Smooth muscle cell (in vitro differentiated cells): ENCODE results near the gene AQP11. TPM values are rescaled to one million over a fixed set of nuclear protein-coding genes. Genes with fewer than 3 reads are reported as not detected.
"Not testable (repeated sequence)": the region's sequence is repeated elsewhere in the genome, so short reads cannot be mapped to it uniquely, and the experiment has no call there.

ENCODE experiments used
- DNase-seq: peaks from one replicate; lab custom pipeline; 2025; ENCODE audit not compliant: unreplicated experiment; lab: John Stamatoyannopoulos, UW
- H2AFZ ChIP-seq: fragments of 200-600 bp; sonication (generic); 2 replicates; pipeline ENCODE4 v1.6.0; 2016; ENCODE audit warnings: antibody characterized with exemption, low read depth, mild to moderate bottlenecking
- H3F3A ChIP-seq: fragments of 200-600 bp; sonication (generic); 2 replicates; pipeline ENCODE4 v1.6.0; 2017; ENCODE audit warnings: antibody characterized with exemption, low read depth
- H3K27ac ChIP-seq: fragments of 200-600 bp; sonication (generic); 2 replicates; pipeline ENCODE4 v1.5.1; 2016; ENCODE audit warnings: low read depth, mild to moderate bottlenecking
- H3K27me3 ChIP-seq: fragments of 200-600 bp; sonication (generic); 2 replicates; pipeline ENCODE4 v1.6.1; 2016; ENCODE audit warnings: low read depth, mild to moderate bottlenecking
- H3K36me3 ChIP-seq: fragments of 200-600 bp; sonication (generic); 2 replicates; pipeline ENCODE4 v1.5.1; 2016; ENCODE audit warnings: low read depth
- H3K4me1 ChIP-seq: fragments of 200-600 bp; sonication (generic); 2 replicates; pipeline ENCODE4 v1.5.1; 2016; ENCODE audit warnings: low read depth
- H3K4me2 ChIP-seq: fragments of 200-600 bp; sonication (generic); 2 replicates; pipeline ENCODE4 v1.6.0; 2016; ENCODE audit warnings: mild to moderate bottlenecking
- H3K4me3 ChIP-seq: fragments of 200-600 bp; sonication (generic); 2 replicates; pipeline ENCODE4 v1.5.1; 2016; ENCODE audit warnings: mild to moderate bottlenecking
- H3K79me2 ChIP-seq: fragments of 200-600 bp; sonication (generic); 2 replicates; pipeline ENCODE4 v1.6.0; 2016; ENCODE audit warnings: low read depth, mild to moderate bottlenecking
- H3K9ac ChIP-seq: fragments of 200-600 bp; sonication (generic); 2 replicates; pipeline ENCODE4 v1.6.0; 2016; ENCODE audit warnings: low read depth
- H3K9me3 ChIP-seq: fragments of 200-600 bp; sonication (generic); replicated peaks from 2 replicates; pipeline ENCODE4 v1.5.1; 2016; ENCODE audit warnings: low read depth
- H4K20me1 ChIP-seq: fragments of 200-600 bp; sonication (generic); 2 replicates; pipeline ENCODE4 v1.6.0; 2016; ENCODE audit warnings: low read depth
- CTCF ChIP-seq: fragments of 200-600 bp; sonication (generic); IDR thresholded peaks from 2 replicates; pipeline ENCODE4 v1.5.1; 2017; ENCODE audit warnings: borderline replicate concordance, mild to moderate bottlenecking, antibody characterized with exemption; ENCODE audit not compliant: insufficient read depth, poor library complexity, severe bottlenecking
- WGBS: methylation state at CpG from one replicate; pipeline ENCODE4 v1.1.7; 2016; ENCODE audit warnings: low lambda C conversion rate; 5-methylcytosine and 5-hydroxymethylcytosine counted together
- polyA plus RNA-seq: library from polyadenylated mRNA; unstranded; fragments of >200 nt; fragmentation: Nextera tagmentation; extraction: Ambion mirVana; gene quantifications from 2 replicates; pipeline ENCODE4 v1.2.1, GENCODE V29; 2016
- total RNA-seq: library from RNA; depleted of rRNA; stranded (reverse); fragments of >200 nt; gene quantifications from 2 replicates; pipeline ENCODE4 v1.2.3, GENCODE V29; 2014

AQP11 gene
- total and polyA plus RNA-seq, 2 experiments from 2014 or later: 0.22 to 0.54 TPM

GRCh38 chr11:77619576-77620198 lies 29.9 kb downstream of the AQP11 start:
- Histone ChIP-seq H3K9ac (no peak overlapping the region), H3K4me3 (no peak overlapping the region), H3K4me2 (no peak overlapping the region), H3F3A (no peaks in the 10 kb centered on the region), H3K9me3 (no peaks in the 10 kb centered on the region), H3K36me3 (no peaks in the 10 kb centered on the region), H3K79me2 (no peaks in the 10 kb centered on the region), H3K27me3 (no peaks in the 10 kb centered on the region), H3K27ac (no peak overlapping the region), H3K4me1 (no peaks in the 10 kb centered on the region), H2AFZ (no peak overlapping the region), H4K20me1 (no peaks in the 10 kb centered on the region)
- 91% methylated on average over 3 of the region's 3 CpGs for WGBS
- DNase-seq: no peak
- peak; percentile 75 for TF ChIP-seq CTCF

GRCh38 chr11:77630157-77630710 lies 40.5 kb downstream of the AQP11 start:
- H3K4me2 ChIP-seq: no peak overlapping the region
- H3K27ac ChIP-seq: no peak overlapping the region
- peaks cover 61% of the 10 kb centered on the region for H3K79me2 ChIP-seq
- H3K4me3 ChIP-seq: no peak overlapping the region
- H3K36me3 ChIP-seq: peaks cover 6% of the 10 kb centered on the region
- DNase-seq: no peak
- H3F3A ChIP-seq: no peaks in the 10 kb centered on the region
- TF ChIP-seq CTCF: no peak
- no peak overlapping the region for H3K9ac ChIP-seq
- peaks cover 25% of the 10 kb centered on the region for H4K20me1 ChIP-seq
- no peak overlapping the region for H2AFZ ChIP-seq
- WGBS: 79% methylated on average over 4 of the region's 4 CpGs
- no peaks in the 10 kb centered on the region for H3K9me3 ChIP-seq
- no peaks in the 10 kb centered on the region for H3K4me1 ChIP-seq
- H3K27me3 ChIP-seq: no peaks in the 10 kb centered on the region

- not testable (repeated sequence) for H3K9me3 ChIP-seq, H3K9ac ChIP-seq, H3F3A ChIP-seq, H3K27me3 ChIP-seq, H3K4me3 ChIP-seq, H3K36me3 ChIP-seq, H2AFZ ChIP-seq, DNase-seq, H3K4me2 ChIP-seq, H3K27ac ChIP-seq
- Histone ChIP-seq H3K79me2 (peaks cover 80% of the 10 kb centered on the region), H4K20me1 (peaks cover 18% of the 10 kb centered on the region), H3K4me1 (peaks cover 12% of the 10 kb centered on the region)
- WGBS: 93% methylated on average over 5 of the region's 5 CpGs
Observed at GRCh38 chr11:77633926-77634325, 44.2 kb downstream of the AQP11 start.

GRCh38 chr11:77636731-77637344 lies 47.1 kb downstream of the AQP11 start:
- Histone ChIP-seq H3K36me3 (no peaks in the 10 kb centered on the region), H3K9ac (peak overlapping the region; percentile 88), H3K4me2 (peak overlapping the region; percentile 99), H3K4me3 (peak overlapping the region; percentile 86), H4K20me1 (no peaks in the 10 kb centered on the region), H3K27me3 (no peaks in the 10 kb centered on the region), H3K79me2 (peaks cover 54% of the 10 kb centered on the region), H3K27ac (peak overlapping the region; percentile 78), H3K4me1 (peaks cover 12% of the 10 kb centered on the region), H2AFZ (peak overlapping the region; percentile 97), H3K9me3 (no peaks in the 10 kb centered on the region), H3F3A (no peaks in the 10 kb centered on the region)
- WGBS: 7% methylated on average over 14 of the region's 14 CpGs
- no peak for TF ChIP-seq CTCF
- DNase-seq: no peak
